Measurements from ENCODE around the gene GALNT6. TPM values are rescaled to one million over a fixed set of nuclear protein-coding genes. Genes with fewer than 3 reads are reported as not detected.

The GALNT6 gene
- total RNA-seq, 1 donor from 2014 or later: 0.05 TPM

DNA sequence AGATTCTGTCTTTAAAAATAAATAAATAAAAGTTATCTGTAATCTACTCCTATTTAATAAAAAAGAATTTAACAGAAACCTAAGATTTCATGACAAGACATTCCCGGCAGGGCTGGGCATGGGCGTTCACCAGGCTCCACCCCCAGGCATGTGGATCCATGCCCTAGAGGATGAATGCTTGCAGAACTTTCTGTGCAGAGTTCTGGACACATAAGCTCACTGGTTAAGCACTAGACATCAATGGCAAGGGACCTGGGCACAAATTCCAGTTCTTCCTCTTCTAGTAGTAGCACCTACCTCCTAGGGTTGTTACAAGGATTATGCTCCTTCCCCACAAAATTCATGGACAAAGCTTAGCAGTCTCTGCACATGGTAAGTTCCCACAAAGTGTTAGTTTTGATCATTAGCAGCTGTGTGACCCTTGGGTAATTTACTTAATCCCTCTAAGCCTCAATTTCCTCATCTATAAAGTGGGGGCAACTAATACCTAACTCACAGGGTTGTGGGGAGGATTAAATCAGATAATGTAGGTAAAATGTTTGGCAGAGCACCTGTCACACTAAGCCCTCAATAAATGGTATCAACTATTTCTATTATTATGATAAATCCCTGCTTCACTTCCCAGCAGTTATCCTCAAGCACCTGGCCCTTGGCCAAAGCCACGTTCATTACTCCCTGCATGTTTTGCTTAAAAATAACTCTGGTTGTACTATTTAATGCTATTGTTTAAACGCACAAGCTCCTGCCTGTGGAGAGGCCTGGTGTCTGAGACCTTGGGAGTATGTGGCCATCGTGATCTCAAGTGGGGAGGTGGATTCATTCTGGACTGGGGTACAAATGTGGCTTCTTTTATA, 9.8 kb downstream of the GALNT6 start:
- DNase-seq (ENCODE audit: low read depth): peak; percentile 74

DNA sequence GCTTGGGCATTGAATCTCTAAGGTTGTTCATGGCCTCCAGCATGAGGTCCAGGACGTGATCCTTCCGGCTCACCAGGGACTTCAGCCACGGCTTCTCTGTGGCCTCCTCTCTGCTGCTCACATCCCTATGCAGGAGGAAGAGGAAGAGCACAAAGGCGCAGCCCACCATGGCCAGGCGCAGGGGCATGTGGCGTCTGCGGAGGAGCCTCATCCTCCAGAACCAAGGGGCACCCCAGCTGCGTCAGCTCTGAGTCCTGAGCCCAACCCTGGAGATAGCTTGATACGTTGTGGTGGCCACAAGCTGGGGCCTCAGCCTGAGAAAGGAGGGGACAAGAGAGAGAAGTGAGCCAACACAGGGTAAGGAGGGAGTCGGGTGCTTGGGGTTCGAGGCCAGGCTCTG, 11.6 kb downstream of the GALNT6 start:
- DNase-seq (ENCODE audit: low read depth): no peak

DNA sequence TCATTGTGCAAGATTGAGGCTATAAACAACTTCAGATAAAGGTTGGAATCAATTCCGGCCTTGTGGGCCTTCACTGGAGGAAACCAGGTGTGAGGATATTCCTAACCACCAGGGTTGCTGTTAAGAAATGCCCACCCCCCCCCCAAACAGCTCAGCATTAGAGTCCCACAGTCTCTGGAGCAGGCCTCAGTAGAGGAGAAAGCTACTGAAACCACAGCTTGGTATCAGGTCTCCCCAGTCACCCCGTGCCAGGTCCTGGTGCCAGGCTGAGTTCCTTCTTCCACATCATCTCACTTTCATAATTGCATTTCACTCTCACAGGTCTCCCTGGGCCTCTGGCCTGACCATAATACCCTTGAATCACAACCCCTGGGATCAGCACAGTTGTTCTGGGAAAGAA, 12.5 kb downstream of the GALNT6 start:
- peak; percentile 37 for DNase-seq (ENCODE audit: low read depth)

DNA sequence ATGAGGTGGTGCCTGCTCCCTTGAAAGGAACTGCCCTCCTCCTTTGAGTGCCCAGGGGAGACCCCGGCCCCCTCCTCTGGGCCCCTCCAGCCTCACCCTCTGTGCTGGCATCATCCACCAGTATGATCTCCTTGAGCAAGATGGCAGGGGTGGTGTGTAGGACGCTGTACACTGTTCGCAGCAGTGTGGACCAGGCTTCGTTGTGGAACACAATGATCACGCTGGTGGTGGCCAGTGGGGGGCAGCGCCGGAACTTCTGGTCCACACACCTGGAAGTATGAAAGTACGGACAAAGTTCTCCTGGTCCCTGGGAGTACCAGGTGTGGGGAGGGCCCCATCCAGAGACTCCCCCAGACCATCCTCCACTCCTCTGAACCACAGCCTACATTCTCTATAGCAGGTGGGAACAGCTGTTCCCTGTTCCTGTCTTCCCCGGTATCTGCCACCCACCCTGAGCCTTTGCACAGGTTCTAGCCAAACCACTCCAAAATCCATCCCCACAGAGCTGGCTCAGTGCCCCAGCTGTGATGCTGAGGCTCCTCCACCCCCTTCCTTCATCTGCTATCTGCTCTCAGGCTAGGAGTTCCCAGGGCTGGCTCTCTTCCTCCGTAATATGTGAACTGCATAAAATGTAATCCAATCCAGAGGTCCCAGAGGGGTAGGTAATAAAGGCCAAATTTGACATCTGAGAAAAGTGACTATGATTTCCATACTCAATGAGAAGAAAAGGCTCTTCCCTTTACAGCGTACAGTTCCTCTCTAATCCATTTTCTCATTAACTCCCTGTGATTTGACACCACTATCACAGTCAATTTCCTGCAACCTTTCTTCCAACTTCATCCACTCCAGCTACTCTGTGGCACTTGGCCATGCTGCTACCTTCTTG, 13.9 kb downstream of the GALNT6 start:
- DNase-seq (ENCODE audit: low read depth): peak; percentile 67

DNA sequence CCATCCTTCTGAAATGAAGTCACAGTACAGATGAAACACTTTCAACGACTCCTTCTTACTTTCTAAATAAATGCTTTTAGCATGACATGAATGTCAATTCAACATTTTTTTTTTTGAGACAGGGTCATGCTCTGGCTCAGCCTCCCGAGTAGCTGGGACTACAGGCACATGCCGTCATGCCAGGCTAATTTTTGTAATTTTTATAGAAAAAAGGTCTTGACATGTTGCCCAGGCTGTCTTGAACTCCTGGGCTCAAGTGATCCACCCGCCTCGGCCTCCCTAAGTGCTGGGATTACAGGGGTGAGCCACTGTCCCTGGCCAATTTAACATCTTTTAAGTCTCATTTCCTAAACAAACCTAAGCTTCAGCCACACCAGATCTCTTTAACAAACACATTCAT, 16.4 kb downstream of the GALNT6 start:
- no peak for DNase-seq (ENCODE audit: low read depth)

DNA sequence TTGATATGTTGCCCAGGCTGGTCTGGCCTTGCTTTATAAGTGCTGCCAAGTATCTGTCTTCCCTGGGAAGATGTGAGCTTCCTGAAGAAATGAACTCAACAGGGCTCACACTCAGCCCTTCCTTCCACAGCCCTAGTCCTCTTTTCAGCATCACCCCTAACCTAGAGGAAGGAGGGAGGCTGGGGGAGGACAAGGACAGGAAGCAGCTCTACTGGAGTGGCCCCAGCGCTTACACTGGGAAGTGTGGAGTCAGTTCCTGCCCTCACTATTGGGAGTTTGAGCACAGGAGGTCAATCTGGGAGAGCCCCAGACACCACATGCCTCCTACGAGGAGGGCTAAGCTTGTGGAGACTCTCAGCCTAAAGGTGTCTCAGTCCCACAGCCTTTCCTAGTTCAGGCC, 16.8 kb downstream of the GALNT6 start:
- no peak for DNase-seq (ENCODE audit: low read depth)

DNA sequence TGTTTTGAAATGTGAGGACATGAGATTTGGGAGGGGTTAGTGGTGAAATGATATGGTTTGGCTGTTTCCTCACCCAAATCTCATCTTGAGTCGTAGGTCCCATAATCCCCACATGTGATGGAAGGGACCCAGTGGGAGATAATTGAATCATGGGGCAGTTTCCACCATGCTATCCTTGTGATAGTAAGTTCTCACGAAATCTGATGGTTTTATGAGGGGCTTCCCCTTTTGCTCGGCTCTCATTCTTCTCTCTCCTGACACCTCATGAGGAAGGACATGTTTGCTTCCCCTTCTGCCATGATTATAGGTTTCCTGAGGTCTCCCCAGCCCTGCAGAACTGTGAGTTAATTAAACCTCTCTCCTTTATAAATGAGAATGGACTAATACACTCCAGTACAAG, 18.0 kb downstream of the GALNT6 start:
- DNase-seq (ENCODE audit: low read depth): no peak

DNA sequence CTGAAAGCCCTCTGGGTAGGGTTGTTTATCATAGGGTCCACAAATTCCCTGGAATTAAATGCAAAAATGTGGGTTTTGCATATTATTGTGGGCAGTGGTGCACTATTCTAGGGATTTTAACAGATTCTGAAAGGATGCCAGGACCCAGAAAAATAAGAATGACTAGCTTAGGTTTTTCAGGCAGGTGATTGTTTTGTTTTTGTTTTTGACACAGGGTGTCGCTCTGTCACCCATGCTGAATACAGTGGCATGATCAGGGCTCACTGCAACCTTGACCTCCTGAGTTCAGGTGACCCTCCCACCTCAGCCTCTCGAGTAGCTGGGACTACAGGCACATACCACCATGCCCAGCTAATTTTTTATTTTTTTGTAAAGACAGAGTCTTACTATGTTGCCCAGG, 19.2 kb downstream of the GALNT6 start:
- no peak for DNase-seq (ENCODE audit: low read depth)

DNA sequence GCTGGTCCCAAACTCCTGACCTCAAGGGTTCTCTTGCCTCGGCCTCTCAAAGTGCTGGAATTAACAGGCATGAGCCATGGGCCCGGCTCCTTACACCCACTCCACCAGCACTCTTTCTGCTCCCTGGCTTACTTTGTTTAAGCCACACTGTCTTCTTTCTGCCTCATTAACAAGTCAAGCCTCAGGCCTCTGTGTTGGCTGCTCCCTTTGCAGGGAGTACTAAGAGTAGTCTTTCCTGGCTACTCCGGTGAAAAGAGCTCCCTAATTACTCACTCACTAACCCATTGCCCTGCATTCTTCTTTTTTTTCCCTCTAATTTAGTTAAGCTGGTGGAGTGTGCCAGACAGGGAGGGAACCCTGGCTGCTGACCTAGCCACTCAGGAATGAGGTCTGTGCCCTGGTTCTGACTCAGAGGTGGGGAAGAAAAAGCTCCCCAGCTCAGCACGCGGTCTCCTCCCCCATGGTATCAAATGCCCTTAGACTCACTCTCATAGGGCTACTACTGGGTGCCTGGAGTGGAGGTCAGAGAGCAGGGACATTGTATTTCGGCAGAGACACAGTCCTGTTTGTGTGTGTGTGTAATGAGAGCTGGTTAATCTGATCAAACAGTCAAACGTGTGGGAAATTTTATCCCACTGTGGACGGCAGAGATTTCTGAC, 19.8 kb downstream of the GALNT6 start:
- DNase-seq (ENCODE audit: low read depth): peak; percentile 95

DNA sequence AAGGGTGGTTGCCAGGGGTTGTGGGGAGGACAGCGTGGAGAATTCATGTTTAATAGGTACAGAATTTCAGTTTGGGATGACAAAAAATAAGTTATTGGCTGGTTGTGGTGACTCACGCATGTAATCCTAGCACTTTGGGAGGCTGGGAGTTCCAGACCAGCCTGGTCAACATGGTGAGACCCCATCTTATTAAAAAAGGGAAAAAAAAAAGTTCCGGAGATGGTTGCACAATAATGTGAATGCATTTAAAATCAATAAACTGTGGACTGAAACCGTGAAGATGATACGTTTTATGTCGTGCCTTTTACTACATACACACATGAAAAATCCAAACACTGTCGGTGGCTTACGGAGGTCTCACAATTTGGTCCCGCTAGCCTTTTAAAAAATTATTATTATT, 20.5 kb downstream of the GALNT6 start:
- no peak for DNase-seq (ENCODE audit: low read depth)

DNA sequence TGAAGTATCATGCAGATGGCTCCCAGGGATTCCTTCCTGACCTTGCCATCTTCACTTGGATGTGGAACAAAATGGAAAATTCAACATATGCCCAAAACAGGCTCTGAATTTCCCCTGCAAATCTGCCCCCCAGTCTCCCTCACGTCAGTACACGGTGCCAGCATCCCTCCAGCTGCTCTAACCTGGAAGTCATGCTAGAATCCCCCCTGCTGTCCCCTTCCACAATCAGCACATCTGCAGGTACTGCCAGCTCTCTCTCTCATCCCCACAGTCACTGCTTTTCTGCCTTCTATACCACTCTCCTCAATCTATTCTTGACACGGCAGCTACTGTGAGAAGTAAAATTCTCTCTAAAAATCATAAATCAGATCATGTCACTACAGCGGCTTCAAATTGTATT, 21.6 kb downstream of the GALNT6 start:
- no peak for DNase-seq (ENCODE audit: low read depth)

DNA sequence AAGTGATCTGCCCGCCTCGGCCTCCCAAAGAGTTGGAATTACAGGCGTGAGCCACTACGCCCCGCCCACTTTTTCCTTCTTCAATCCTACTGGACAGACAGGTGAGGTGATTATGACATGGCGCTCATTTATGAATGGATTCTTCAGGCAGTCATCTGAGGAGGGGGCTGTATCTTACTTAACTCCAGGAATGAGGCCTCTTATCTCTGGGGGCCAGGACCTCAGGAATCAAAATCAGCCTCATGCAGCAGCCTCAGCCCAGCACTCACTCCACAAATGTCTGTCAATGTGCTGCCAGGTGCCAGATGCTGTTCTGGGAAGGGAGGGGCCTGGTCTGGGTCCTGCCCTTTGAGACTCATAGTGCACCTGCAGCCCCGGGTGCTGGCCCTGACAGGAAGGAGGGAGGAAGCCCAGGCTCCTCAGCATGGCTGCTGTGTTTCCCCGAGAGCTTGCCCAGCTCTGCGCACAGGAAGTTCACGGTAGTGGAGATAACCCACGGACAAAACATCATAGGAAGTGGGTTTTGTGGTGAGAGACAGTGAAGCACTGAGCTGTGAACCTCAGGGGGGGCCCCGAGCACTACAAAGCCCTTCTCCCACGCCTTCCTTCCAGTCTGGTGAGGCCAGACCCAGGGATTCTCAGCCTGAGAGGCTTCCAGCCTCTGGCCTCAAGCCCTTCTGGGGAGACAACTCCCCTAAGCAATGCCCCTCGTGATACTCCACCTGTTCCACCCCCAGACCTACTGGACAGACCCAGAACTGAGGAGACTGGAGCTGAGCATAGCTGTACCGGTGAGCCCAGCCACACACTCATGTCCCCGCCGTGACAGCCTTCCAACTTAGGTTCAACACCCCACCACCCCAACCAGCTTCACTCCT, 22.3 kb downstream of the GALNT6 start:
- DNase-seq (ENCODE audit: low read depth): peak; percentile 32

DNA sequence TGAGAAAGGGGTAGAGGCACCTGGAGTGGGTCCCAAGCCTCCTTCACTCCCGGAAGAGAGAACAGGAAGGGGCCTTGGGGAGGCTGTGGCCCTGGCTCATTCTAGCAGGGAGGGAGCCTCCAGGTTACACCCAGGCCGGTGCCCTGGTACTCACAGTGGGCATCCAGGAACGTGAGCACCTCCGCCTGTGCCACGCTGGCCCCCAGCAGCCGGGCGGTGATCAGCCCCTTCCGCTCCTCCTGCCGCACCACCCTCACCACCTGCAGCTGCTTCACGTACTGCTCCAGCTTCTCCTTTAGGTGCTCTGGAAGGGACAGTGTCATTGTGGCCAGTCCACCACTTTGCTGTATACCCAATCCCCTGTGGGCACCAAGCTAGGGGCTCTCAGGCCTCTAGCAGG, 25.9 kb downstream of the GALNT6 start:
- no peak for DNase-seq (ENCODE audit: low read depth)

DNA sequence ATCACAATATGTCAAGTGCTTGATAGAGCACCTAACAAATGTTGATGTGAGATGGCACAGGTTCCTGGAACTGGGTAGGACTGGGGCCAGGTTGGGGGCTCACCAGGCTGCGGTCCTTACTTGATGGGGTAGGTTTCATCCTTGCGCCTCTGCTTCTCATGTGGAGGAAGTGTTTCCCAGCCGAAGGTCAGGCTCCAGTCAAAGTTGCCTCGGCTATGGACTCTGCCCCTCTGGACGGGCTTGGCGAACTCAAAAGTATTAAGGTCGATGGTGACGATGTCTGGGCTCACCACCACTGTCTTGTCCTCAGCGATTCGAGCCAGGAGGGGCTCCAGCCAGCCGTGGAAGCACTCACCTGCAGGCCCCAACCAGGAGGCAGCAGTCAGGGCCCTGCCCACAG, 27.2 kb downstream of the GALNT6 start:
- no peak for DNase-seq (ENCODE audit: low read depth)

DNA sequence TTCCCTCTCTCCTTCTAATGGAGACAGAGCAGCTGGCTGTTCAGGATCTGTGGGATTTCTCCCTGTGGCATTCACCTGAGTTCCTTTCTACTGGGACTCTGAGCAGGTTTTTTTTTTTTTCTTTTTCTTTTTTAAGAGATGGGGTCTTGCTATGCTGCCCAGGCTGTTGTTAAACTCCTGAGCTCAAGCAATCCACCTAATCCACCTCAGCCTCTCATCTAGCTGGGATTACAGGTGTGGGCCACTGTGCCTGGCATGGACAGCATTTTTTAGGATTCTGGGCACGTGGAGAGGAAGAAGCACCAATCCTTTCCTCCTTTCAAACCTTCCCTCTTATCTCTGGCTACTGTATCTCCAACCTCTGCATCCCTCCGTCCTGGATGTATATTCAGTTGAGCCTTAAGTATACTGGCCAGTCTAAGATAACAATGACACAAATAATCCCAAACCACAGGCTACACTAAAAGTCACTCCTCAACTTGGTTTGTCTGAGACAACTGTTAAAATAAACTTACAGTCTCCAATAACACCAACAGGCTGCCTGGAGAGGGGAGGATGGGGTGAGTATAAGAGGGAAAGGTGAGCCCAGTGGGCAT, 28.4 kb downstream of the GALNT6 start:
- DNase-seq (ENCODE audit: low read depth): peak; percentile 37

DNA sequence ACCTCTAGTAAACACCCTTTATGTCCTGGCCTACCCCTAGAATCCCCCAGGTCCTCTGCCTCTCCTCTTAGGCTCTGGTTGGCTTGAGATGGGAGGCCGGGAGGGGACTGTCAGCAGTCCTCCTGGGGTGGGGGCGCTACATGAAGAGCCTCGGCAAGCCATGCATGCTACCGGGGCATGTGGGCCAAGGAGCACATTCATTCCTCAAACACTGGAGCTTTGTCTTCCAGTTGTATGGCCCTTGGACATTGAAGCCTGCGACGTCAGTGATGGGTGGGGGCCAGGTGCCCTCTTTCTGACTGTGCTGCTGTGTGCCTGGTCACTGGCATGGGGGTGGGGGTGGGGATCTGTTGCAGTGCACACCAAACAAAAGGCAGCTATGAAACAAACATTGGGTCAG, 28.9 kb downstream of the GALNT6 start:
- no peak for DNase-seq (ENCODE audit: low read depth)

DNA sequence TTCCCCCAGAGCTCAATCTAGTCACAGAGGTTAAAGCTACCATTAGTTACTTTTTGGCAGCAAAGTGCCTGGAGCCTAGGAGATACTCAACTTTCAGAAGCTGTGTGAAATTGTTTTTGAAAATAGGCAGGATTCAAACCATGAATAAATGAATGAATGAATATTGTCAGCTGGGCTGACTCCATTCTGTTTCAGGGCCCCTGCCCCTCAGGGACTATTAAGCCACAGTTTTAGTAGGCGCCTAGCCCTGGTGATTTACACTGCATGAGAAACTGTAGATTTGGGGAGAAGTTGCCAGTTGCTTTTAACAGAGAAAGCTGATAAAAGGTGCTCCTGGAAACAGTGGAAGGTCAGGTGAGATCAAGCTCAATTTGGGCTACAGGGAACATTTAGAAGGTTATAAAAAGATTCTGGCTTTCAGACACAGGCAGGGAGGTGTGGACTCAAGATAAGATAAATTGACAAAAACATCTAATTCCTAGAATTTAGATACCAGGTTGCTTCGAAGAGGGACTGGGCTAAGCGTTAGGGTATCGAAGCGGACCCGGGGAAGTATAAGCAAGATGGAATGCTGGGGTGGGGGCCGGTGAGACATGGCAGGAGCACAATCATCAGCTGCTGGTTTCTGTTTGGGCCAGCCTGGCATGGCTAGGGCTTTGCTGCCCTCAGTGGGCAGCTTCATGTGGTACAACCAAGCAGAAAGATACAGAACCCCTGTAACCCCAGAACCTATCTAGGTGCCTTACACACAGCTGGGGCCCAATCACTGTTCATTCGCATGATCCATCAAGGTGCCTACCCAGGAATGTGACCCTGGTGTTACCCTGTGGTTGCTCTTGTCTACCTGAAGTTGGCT, 29.8 kb downstream of the GALNT6 start:
- DNase-seq (ENCODE audit: low read depth): no peak

DNA sequence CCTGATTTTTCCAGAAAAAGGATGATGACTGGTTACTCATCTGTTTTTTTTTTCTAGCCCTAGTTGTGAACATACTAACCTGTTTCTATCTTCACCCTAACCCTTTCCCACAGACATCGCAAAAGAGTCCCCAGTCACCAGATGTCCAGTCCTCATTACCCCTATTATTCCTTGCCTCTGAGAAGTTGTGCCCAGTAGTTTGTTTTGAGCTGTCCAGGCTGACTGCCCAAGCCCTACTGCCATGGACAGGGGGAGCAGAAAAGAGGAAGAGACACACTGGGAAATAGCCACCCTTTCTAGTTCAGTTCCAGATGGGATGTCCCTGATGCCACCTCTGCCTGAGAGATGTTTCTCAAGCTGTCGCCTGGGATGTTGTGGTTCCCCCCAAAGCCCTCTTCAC, 30.9 kb downstream of the GALNT6 start:
- no peak for DNase-seq (ENCODE audit: low read depth)

DNA sequence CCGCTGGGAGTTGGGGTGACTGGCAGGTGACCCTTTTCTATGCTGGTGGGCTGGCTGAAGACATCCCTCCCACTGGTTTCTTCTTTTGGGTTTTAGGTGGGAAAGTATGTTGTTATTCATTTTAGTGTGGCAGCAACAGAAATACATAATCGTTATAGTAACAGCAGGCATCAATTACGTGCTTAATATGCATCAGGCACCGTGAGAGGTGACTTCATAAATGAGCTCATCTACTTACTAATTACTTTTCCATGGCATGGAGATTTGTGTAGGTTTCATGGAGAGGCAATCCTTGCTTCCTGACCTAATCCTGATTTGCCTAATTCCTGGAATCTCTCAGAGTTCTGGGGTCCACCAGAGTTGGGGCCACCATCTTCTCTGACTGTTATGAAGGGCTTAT, 31.4 kb downstream of the GALNT6 start:
- no peak for DNase-seq (ENCODE audit: low read depth)

DNA sequence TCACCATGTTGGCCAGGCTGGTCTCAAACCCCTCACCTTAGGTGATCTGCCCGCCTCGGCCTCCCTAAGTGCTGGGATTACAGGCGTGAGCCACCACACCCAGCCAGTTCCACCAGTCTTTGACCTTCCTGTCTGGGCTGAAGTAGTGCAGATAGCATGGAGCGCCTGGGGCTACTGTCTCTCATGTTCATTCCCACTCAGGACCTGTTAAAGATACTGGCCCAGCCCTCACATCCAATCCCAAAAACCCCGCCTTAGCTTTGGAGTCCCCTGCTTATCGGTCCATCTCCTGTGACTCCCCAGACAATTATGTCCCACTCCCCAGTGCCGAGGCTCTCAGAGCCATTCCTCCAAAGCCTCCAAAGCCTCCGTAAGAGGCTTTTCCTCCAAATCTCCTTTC, 32.7 kb downstream of the GALNT6 start:
- DNase-seq (ENCODE audit: low read depth): no peak
